GM23338 (cell line): ENCODE results near the gene OIP5.

Source experiments
- EZH2 ChIP-seq: fragments of 200-600 bp; sonication (generic); IDR thresholded peaks from one replicate; pipeline ENCODE4 v1.8.0; 2017; ENCODE audit warnings: antibody characterized with exemption, mild to moderate bottlenecking, low read depth; ENCODE audit not compliant: unreplicated experiment
- EZH2phosphoT487 ChIP-seq: fragments of 200-600 bp; sonication (generic); IDR thresholded peaks from one replicate; pipeline ENCODE4 v1.8.1; 2018; ENCODE audit warnings: antibody characterized with exemption; ENCODE audit not compliant: unreplicated experiment
- POLR2AphosphoS5 ChIP-seq: IDR thresholded peaks from 2 replicates; pipeline ENCODE4 v1.6.1; 2016; ENCODE audit warnings: antibody characterized with exemption, low read depth
- STAT1 ChIP-seq: IDR thresholded peaks from one replicate; pipeline ENCODE4 v1.6.1; 2016; ENCODE audit warnings: antibody characterized with exemption; ENCODE audit not compliant: unreplicated experiment
- TF ChIP-seq, protein P1 (sequence below), 2 experiments: fragments of 200-600 bp in 1 of 2; sonication (generic) in 1 of 2; conservative IDR thresholded peaks; 2 replicates each; pipeline versions ENCODE4 v1.5.1 to v1.6.1; 2016 to 2017; ENCODE audit warnings: antibody characterized with exemption in 2 of 2, low read depth in 2 of 2, mild to moderate bottlenecking in 2 of 2, moderate library complexity in 1 of 2
- TF ChIP-seq, protein P2 (sequence below): IDR thresholded peaks from 2 replicates; pipeline ENCODE4 v1.6.1; 2016; ENCODE audit warnings: antibody characterized with exemption

DNA sequence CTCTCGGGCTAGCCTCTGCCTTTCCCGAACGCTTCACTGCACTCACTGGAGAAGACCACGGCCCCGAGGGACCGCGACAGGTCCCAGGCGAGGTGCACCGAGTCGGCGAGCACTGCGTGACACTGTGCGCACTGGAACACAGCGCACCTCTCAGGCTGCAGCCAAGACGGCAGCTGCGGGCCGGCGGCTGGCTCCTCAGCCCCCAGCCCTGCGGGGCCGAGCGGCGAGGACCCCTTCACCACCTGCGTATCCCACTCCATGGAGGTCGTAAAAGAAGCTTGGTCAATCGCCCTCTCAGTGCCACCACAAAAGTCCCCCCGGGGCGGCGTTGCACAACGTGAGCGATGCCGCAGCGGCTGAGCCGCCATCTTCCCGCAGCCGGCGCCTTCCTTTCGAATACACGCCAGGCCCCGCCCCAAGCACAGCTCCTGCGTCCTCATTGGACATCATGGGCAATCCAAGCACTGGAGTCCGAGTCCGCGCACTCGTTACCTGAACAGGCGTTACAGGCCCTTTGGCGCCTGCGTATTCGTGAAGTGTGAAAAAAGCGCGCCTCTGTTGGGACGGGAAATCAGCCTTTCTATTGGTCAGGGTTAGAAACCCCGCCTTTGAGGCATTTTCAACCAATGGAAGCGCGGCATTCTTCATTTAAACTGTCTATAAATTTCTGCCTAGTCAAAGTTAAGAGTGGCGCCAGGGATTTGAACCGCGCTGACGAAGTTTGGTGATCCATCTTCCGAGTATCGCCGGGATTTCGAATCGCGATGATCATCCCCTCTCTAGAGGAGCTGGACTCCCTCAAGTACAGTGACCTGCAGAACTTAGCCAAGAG, at the start of gene OIP5, which contains the start of gene NUSAP1:
- TF ChIP-seq, protein P1, sequence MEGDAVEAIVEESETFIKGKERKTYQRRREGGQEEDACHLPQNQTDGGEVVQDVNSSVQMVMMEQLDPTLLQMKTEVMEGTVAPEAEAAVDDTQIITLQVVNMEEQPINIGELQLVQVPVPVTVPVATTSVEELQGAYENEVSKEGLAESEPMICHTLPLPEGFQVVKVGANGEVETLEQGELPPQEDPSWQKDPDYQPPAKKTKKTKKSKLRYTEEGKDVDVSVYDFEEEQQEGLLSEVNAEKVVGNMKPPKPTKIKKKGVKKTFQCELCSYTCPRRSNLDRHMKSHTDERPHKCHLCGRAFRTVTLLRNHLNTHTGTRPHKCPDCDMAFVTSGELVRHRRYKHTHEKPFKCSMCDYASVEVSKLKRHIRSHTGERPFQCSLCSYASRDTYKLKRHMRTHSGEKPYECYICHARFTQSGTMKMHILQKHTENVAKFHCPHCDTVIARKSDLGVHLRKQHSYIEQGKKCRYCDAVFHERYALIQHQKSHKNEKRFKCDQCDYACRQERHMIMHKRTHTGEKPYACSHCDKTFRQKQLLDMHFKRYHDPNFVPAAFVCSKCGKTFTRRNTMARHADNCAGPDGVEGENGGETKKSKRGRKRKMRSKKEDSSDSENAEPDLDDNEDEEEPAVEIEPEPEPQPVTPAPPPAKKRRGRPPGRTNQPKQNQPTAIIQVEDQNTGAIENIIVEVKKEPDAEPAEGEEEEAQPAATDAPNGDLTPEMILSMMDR (conservative IDR thresholded peaks at IDR 0.05; ENCODE audit: low read depth in 2 of 2): peak in 1 of 2 experiments; percentile 59; a peak in 1 of 4 replicates
- TF ChIP-seq EZH2 (no peak), POLR2AphosphoS5 (peak; percentile 93), EZH2phosphoT487 (no peak), STAT1 (no peak)
- TF ChIP-seq, protein P2, sequence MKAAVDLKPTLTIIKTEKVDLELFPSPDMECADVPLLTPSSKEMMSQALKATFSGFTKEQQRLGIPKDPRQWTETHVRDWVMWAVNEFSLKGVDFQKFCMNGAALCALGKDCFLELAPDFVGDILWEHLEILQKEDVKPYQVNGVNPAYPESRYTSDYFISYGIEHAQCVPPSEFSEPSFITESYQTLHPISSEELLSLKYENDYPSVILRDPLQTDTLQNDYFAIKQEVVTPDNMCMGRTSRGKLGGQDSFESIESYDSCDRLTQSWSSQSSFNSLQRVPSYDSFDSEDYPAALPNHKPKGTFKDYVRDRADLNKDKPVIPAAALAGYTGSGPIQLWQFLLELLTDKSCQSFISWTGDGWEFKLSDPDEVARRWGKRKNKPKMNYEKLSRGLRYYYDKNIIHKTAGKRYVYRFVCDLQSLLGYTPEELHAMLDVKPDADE: no peak; the same call in 1 of the 2 replicates
